Right atrium auricular region (tissue), 2 donors: ENCODE measurements around the gene VPS33A. TPM values are rescaled to one million over a fixed set of nuclear protein-coding genes. Genes with fewer than 3 reads are reported as not detected.
"Not testable (repeated sequence)": the region's sequence is repeated elsewhere in the genome, so short reads cannot be mapped to it uniquely, and the experiment has no call there.

Source experiments
- DNase-seq: peaks from one replicate; pipeline ENCODE4 v3.0.0-alpha.2; 2019; ENCODE audit warnings: low spot score
- H3K27ac ChIP-seq, 2 donors: fragments of 200-600 bp; sonication (generic); 1 replicate in 1 of 2; 2 replicates in 1 of 2; pipeline ENCODE4 v1.5.1; 2016 to 2019
- H3K27me3 ChIP-seq, 2 donors: fragments of 200-600 bp; sonication (generic); one replicate each; pipeline versions ENCODE4 v1.5.1 to v1.6.0; 2017 to 2019
- H3K36me3 ChIP-seq: fragments of 200-600 bp; sonication (generic); one replicate; pipeline ENCODE4 v1.5.1; 2016
- H3K4me1 ChIP-seq, 2 donors: fragments of 200-600 bp; sonication (generic); one replicate each; pipeline versions ENCODE4 v1.5.1 to v1.6.0; 2017 to 2019
- H3K4me3 ChIP-seq, 2 donors: fragments of 200-600 bp; sonication (generic); 1 replicate in 1 of 2; 2 replicates in 1 of 2; pipeline ENCODE4 v1.5.1; 2017 to 2019; ENCODE audit warnings: mild to moderate bottlenecking in 1 of 2, moderate library complexity in 1 of 2
- H3K9me3 ChIP-seq, 2 donors: fragments of 200-600 bp; sonication (generic); one replicate each; pipeline ENCODE4 v1.5.1; 2019
- CTCF ChIP-seq, 2 donors: fragments of 200-600 bp; sonication (generic); IDR thresholded peaks; one replicate each; pipeline ENCODE4 v1.5.1; 2019; ENCODE audit warnings: antibody characterized with exemption in 2 of 2
- total RNA-seq, 2 donors: library from RNA; depleted of rRNA; stranded (reverse); fragments of >200 nt; gene quantifications; one replicate each; pipeline ENCODE4 v1.1.0, GENCODE V29; 2016

VPS33A gene
- total RNA-seq, 2 donors from 2014 or later: 7.6 to 8.4 TPM

GRCh38 chr12:122203301-122204166 is 62.8 kb downstream of the VPS33A start, which contains the start of gene B3GNT4:
TSS of gene B3GNT4 (plus strand) at chr12:122203709. CDS start at chr12:122204619, 910 bp downstream.
- peaks cover 0 to 23% of the 10 kb centered on the region in 2 donors for H3K27me3 ChIP-seq
- DNase-seq: no peak
- TF ChIP-seq CTCF (IDR thresholded peaks at IDR 0.05): no peak

GRCh38 chr12:122202811-122203210 is 63.5 kb downstream of the VPS33A start:
- peaks cover 0 to 23% of the 10 kb centered on the region in 2 donors for H3K27me3 ChIP-seq
- not testable (repeated sequence) for DNase-seq, H3K27ac ChIP-seq, H3K9me3 ChIP-seq
- peaks cover 11% of the 10 kb centered on the region for H3K36me3 ChIP-seq
- H3K4me3 ChIP-seq: peak overlapping the region; percentile 43 to 64
- peaks cover 0 to 20% of the 10 kb centered on the region in 2 donors for H3K4me1 ChIP-seq

More at GRCh38 chr12:122203301-122204166, 62.8 kb downstream of the VPS33A start, which contains the start of gene B3GNT4:
- peaks cover 18% of the 10 kb centered on the region for H3K36me3 ChIP-seq
- H3K4me3 ChIP-seq: peak within 1 kb of the TSS; percentile 43 to 64
- H3K9me3 ChIP-seq: no peaks in the 10 kb centered on the region
- H3K27ac ChIP-seq: no peak within 1 kb of the TSS
- H3K4me1 ChIP-seq: peaks cover 0 to 20% of the 10 kb centered on the region in 2 donors

GRCh38 chr12:122202017-122202416 is 64.3 kb downstream of the VPS33A start:
- peaks cover 0 to 23% of the 10 kb centered on the region in 2 donors for H3K27me3 ChIP-seq

GRCh38 chr12:122201381-122201780 is 64.9 kb downstream of the VPS33A start:
- no peak for TF ChIP-seq CTCF (IDR thresholded peaks at IDR 0.05)
- no peaks in the 10 kb centered on the region for H3K36me3 ChIP-seq
- H3K27me3 ChIP-seq: peaks cover 0 to 23% of the 10 kb centered on the region in 2 donors
- H3K9me3 ChIP-seq: no peaks in the 10 kb centered on the region
- peaks cover 0 to 20% of the 10 kb centered on the region in 2 donors for H3K4me1 ChIP-seq
- DNase-seq: no peak
- H3K4me3 ChIP-seq: no peak overlapping the region
- no peak overlapping the region for H3K27ac ChIP-seq

More at GRCh38 chr12:122202017-122202416, 64.3 kb downstream of the VPS33A start:
- no peak overlapping the region for H3K4me3 ChIP-seq
- peaks cover 0 to 20% of the 10 kb centered on the region in 2 donors for H3K4me1 ChIP-seq
- no peak for TF ChIP-seq CTCF (IDR thresholded peaks at IDR 0.05)
- H3K9me3 ChIP-seq: no peaks in the 10 kb centered on the region
- no peak for DNase-seq
- H3K36me3 ChIP-seq: peaks cover 3% of the 10 kb centered on the region
- H3K27ac ChIP-seq: no peak overlapping the region

- TF ChIP-seq CTCF (IDR thresholded peaks at IDR 0.05): no peak
- Histone ChIP-seq H3K27ac (no peak overlapping the region), H3K36me3 (no peaks in the 10 kb centered on the region), H3K4me3 (no peak overlapping the region), H3K4me1 (peaks cover 0 to 20% of the 10 kb centered on the region in 2 donors), H3K27me3 (peaks cover 0 to 23% of the 10 kb centered on the region in 2 donors), H3K9me3 (no peaks in the 10 kb centered on the region)
- DNase-seq: no peak
Measured at GRCh38 chr12:122200541-122201175, 65.6 kb downstream of the VPS33A start.
